ES-I3 (cell line): ENCODE measurements around the gene SLC2A13.

Experiments used
- H3K36me3 ChIP-seq: 2 replicates; pipeline ENCODE4 v1.6.1; 2013; ENCODE audit warnings: mild to moderate bottlenecking, low read length, control low read depth, moderate library complexity; ENCODE audit not compliant: insufficient read depth
- H3K4me1 ChIP-seq: 2 replicates; pipeline ENCODE4 v1.6.1; 2013; ENCODE audit warnings: mild to moderate bottlenecking, control low read depth, low read length; ENCODE audit not compliant: insufficient read depth
- H3K9ac ChIP-seq: 2 replicates; pipeline ENCODE4 v1.6.1; 2013; ENCODE audit warnings: low read depth, mild to moderate bottlenecking, low read length, moderate library complexity
- H3K9me3 ChIP-seq: 2 replicates; pipeline ENCODE4 v1.6.1; 2013; ENCODE audit warnings: mild to moderate bottlenecking, low read length, moderate library complexity; ENCODE audit not compliant: control insufficient read depth, insufficient read depth

SLC2A13 gene

DNA sequence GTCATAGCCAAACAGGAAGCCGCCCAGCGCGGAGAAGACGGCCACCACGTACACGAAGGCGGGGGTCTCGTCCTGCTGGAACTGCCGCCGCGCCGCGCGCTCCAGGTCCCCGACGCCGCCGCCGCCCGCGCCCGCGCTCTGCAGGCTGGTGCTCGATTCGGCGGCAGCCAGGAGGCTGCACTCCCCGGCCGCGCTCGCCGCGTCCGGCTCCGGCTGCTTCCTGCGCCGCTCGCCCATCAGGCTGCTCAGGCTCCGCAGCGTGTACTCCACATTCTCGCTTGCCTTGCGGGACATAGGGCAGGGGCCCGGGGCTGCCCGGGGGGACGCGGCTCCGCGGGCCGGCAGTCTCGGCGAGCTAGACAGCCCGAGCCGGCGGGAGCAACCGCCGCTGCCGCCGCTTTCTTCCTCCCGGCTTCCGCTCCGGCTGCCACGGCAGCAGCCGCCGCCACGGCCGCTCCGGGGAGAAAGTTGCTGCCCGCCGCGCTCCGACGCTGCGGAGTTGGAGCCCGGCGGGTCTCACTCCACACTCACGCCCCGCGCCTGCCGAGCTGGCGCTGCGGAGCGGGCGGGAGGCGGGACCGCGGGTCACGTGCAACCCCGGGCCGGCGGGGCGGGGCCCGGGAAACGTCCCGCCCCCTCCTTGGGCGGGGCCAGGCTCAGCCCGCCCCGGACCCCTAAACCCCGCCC, at the start of gene SLC2A13:
Gene SLC2A13, minus strand, starts transcription at position 567 of the 687 bp plus-strand sequence. Its CDS starts 273 bp downstream, at position 294.
- H3K9ac ChIP-seq: peak within 1 kb of the TSS; percentile 85
- no peaks in the 10 kb centered on the region for H3K36me3 ChIP-seq
- H3K9me3 ChIP-seq: no peaks in the 10 kb centered on the region
- peaks cover 7% of the 10 kb centered on the region; the same call in 1 of the 2 replicates for H3K4me1 ChIP-seq

DNA sequence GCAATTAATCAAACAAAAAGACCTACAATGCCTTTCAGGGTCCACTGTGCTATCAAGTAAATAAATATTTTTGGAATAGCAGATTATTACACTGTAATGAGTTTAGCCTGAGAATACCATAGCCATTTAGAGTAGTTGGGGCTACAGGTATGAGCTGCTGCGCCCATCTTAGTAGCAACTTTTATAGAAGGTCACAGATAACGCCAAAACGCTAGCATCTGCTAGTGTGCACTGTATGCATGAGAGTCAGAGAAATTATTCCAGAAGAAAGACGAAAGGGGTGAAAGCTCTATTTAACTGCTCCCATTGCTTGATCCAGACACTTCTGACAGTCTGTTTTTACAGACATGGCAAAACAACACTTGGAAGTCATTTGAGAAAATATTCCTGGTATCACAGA, 48.5 kb upstream of the SLC2A13 start:
- peaks cover 5% of the 10 kb centered on the region for H3K4me1 ChIP-seq
- H3K36me3 ChIP-seq: no peaks in the 10 kb centered on the region
- H3K9ac ChIP-seq: no peak overlapping the region
- H3K9me3 ChIP-seq: no peaks in the 10 kb centered on the region

DNA sequence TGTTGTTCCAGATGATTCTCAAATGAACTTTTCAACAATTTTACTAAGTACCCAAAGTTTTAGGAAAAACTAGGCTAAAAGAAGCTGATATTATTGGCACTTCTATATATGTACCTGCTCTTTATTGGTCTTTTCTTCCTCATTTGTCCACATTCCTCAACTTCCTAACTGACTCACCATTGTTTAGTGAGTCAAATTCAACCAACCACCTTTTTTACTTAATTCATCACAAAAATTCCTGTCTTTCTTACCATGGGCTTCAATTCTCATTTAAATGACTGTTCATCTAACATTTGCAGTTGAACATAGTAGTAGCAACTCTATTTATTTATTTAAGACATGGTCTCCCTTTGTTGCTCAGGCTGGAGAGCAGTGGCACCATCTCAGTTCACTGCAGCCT, 47.6 kb upstream of the SLC2A13 start:
- Histone ChIP-seq H3K9me3 (no peaks in the 10 kb centered on the region), H3K9ac (no peak overlapping the region), H3K36me3 (no peaks in the 10 kb centered on the region), H3K4me1 (peaks cover 5% of the 10 kb centered on the region)

DNA sequence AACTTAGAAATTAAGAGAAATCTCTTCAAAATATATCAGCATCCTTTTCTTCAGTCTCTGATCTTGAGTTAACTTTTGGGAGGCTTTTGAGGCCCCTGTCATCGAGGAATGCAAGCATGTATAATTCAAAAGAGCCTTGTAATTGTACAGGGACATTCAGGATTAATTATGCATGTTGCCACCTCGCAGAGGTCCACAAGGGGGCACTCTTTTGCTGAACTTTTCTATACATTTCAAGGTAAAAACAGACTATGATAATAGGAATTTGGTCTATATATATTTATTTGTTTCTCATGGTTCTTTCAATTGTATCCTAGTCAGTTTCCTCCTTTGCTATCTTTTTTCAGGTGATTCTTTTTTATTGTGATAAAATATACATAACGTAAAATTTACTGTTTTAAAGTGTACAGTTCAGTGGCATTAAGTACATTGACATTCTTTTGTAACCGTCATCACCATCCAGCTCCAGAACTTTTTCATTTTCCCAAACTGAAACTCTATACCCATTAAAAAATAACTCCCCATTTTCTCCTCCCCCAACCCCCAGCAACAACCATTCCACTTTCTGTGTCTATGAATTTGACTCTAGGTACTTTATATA, 47.0 kb upstream of the SLC2A13 start:
- Histone ChIP-seq H3K36me3 (no peaks in the 10 kb centered on the region), H3K4me1 (peaks cover 5% of the 10 kb centered on the region), H3K9me3 (no peaks in the 10 kb centered on the region), H3K9ac (no peak overlapping the region)

GRCh38 chr12:40149673-40150260, 43.9 kb upstream of the SLC2A13 start:
- Histone ChIP-seq H3K4me1 (peaks cover 4% of the 10 kb centered on the region), H3K36me3 (no peaks in the 10 kb centered on the region), H3K9me3 (no peaks in the 10 kb centered on the region), H3K9ac (no peak overlapping the region)

GRCh38 chr12:40146800-40147797, 41.2 kb upstream of the SLC2A13 start:
- H3K9ac ChIP-seq: no peak overlapping the region

GRCh38 chr12:40145896-40146295, 40.0 kb upstream of the SLC2A13 start:
- H3K4me1 ChIP-seq: no peaks in the 10 kb centered on the region
- H3K9me3 ChIP-seq: no peaks in the 10 kb centered on the region
- no peaks in the 10 kb centered on the region for H3K36me3 ChIP-seq
- no peak overlapping the region for H3K9ac ChIP-seq

More at GRCh38 chr12:40146800-40147797, 41.2 kb upstream of the SLC2A13 start:
- Histone ChIP-seq H3K9me3 (no peaks in the 10 kb centered on the region), H3K36me3 (no peaks in the 10 kb centered on the region), H3K4me1 (no peaks in the 10 kb centered on the region)

DNA sequence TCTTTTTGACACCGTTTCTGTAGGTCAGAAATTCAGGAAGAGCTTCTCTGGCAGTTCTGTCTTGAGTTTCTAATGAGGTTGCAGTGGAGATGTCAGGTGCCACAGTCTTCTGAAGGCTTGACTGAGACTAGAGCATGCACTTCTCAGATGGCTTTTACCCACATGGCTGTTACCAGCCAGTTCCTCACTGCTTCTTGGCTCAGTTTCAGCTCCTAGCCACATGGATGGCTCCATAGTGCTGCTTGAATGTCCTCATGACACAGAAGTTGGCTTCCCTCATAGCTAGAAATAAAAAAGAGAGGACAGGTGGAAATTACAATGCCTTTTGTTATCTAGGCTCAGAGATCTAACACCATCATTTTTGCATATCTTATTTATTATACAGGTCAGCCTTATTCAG, 38.1 kb upstream of the SLC2A13 start:
- Histone ChIP-seq H3K9ac (no peak overlapping the region), H3K36me3 (no peaks in the 10 kb centered on the region), H3K9me3 (no peaks in the 10 kb centered on the region)

GRCh38 chr12:40142001-40142744, 36.3 kb upstream of the SLC2A13 start:
- Histone ChIP-seq H3K4me1 (no peaks in the 10 kb centered on the region), H3K9ac (no peak overlapping the region), H3K36me3 (no peaks in the 10 kb centered on the region), H3K9me3 (no peaks in the 10 kb centered on the region)

More for the DNA sequence above, 38.1 kb upstream of the SLC2A13 start:
- no peaks in the 10 kb centered on the region for H3K4me1 ChIP-seq

DNA sequence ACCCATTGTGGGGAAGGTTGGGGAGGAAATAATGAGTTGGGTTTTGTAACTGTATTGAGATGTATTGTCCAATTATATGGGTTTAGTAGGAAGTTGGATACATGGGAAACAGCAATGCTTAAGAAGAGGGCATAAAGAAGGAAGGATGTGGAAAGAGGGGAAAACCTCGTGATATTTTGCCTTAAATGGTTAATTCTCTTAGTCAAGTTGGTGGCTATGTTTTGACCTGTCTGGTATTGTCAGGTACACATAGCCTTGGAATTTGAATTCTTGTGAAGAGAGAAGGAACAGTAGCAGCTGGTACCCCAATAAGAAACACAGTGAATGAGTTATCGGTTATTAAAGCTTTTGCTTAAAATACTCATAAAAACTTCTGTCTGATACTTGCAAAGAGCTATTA, 32.6 kb upstream of the SLC2A13 start:
- H3K9ac ChIP-seq: no peak overlapping the region
- no peaks in the 10 kb centered on the region for H3K4me1 ChIP-seq
- H3K36me3 ChIP-seq: no peaks in the 10 kb centered on the region
- no peaks in the 10 kb centered on the region for H3K9me3 ChIP-seq

GRCh38 chr12:40137252-40137651, 31.4 kb upstream of the SLC2A13 start:
- no peaks in the 10 kb centered on the region for H3K36me3 ChIP-seq
- H3K9ac ChIP-seq: no peak overlapping the region
- no peaks in the 10 kb centered on the region for H3K4me1 ChIP-seq
- no peaks in the 10 kb centered on the region for H3K9me3 ChIP-seq

DNA sequence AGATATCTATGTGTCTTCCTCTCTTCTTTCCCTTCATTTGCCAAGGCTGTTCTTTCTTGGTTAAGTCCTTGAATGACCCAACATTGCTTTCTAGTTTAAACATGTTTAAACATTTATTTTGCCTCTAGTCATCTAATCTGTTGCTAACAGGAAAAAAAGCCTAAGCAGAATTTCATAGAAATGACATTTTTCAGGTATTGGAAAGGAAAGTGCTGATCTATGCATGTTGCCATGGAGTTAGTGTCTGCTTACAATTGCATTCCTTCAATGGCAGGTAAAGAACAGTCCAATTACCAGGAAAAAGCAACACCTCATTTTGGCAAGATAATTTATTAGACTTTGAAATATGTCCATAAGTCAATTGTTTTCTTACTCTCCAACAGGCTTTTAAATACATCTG, 21.5 kb upstream of the SLC2A13 start:
- H3K9ac ChIP-seq: no peak overlapping the region
- H3K9me3 ChIP-seq: no peaks in the 10 kb centered on the region
- H3K36me3 ChIP-seq: no peaks in the 10 kb centered on the region
- H3K4me1 ChIP-seq: no peaks in the 10 kb centered on the region

- Histone ChIP-seq H3K36me3 (no peaks in the 10 kb centered on the region), H3K9ac (no peak overlapping the region), H3K9me3 (no peaks in the 10 kb centered on the region), H3K4me1 (no peaks in the 10 kb centered on the region)
These were observed 17.6 kb upstream of the SLC2A13 start for GRCh38 chr12:40123496-40123895.

GRCh38 chr12:40122842-40123241, 17.0 kb upstream of the SLC2A13 start:
- Histone ChIP-seq H3K36me3 (no peaks in the 10 kb centered on the region), H3K4me1 (no peaks in the 10 kb centered on the region), H3K9me3 (no peaks in the 10 kb centered on the region), H3K9ac (no peak overlapping the region)
